ENCODE measurements around the gene SKOR2.

DNA sequence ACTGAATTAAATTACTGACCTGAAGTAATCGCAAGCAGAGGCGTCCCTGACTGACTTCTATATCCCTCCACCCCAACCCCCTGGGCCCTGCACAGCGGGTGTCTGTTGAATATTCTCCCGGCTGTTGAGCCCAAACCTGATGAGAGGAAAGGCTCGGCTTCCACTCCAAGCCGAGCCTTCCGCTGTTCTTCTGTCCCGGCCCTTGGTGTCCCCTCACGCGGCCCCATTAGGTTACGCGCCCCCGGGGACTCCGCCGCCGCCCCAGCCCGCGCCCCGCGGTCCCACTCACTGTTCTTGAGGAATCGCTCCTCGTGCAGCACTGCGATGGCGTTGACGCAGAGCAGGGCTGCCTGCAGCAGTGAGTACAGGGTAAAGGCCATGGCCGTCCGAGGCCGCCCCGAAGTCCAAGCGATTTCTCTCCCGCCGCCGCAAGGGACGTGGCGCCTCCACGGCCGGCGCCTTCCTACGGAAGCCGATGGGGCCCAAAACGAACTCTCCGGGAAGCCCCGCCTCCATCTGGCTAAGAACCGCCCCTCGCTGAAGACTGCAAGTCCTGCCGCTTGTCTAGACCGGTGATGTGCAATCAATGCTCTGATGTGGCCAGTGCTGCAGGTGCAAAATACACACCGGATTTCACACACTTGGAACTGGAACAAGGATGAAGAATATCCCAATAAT lies 75.4 kb downstream of the SKOR2 start, which contains the start of gene IER3IP1:
- TF ChIP-seq POLR2A (IDR thresholded peaks at IDR 0.05; ENCODE audit: low read length) (peak; percentile 62), GATA1 (IDR thresholded peaks at IDR 0.05; ENCODE audit: low read depth, low read length) (no peak)

Data from erythroblast (primary cell).